Measurements from ENCODE around the gene FAM193B.

- TF ChIP-seq, protein P1, sequence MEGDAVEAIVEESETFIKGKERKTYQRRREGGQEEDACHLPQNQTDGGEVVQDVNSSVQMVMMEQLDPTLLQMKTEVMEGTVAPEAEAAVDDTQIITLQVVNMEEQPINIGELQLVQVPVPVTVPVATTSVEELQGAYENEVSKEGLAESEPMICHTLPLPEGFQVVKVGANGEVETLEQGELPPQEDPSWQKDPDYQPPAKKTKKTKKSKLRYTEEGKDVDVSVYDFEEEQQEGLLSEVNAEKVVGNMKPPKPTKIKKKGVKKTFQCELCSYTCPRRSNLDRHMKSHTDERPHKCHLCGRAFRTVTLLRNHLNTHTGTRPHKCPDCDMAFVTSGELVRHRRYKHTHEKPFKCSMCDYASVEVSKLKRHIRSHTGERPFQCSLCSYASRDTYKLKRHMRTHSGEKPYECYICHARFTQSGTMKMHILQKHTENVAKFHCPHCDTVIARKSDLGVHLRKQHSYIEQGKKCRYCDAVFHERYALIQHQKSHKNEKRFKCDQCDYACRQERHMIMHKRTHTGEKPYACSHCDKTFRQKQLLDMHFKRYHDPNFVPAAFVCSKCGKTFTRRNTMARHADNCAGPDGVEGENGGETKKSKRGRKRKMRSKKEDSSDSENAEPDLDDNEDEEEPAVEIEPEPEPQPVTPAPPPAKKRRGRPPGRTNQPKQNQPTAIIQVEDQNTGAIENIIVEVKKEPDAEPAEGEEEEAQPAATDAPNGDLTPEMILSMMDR (IDR thresholded peaks at IDR 0.05) = no peak
- TF ChIP-seq POLR2AphosphoS5 (IDR thresholded peaks at IDR 0.05) (peak in 2 of 4 donors; percentile 44 to 59), POLR2A (IDR thresholded peaks at IDR 0.05) (no peak), EP300 (IDR thresholded peaks at IDR 0.05) (no peak)
Measured at GRCh38 chr5:177490311-177490991, 63.9 kb downstream of the FAM193B start.

All from sigmoid colon (tissue), 4 donors.